ENCODE results near the gene HERPUD1. TPM values are rescaled to one million over a fixed set of nuclear protein-coding genes. Genes with fewer than 3 reads are reported as not detected.

Gene HERPUD1
- polyA plus RNA-seq, 1 of the 3 experiments (the other 2 are of a cell fraction), result 46.3 TPM

DNA sequence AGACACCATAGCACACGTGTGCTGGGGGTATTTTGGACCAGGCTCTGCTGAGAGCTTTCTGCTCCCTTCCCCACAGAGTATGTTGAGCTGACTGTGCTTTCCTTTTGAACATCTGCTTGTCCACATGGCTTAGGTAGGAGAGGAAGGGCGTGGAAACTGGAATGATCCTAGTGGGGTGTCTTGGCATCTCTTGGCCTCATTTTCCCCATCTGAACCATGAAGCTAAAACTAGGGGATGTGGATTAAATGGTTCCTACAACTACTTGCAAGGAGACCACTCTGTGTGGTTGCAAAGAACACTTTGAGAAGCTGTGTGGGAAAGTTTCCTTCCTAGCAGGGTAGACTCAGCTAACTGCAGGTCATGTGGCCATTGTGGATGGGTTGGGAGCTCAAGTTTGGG, 50.8 kb downstream of the HERPUD1 start:
- no peak overlapping the region for H3K9ac ChIP-seq
- ChIA-PET POLR2A (no interaction called here), CTCF (interaction anchor here (3.6 kb wide), 1 partner anchor 18 kb away, joined by 17 read pairs; no protein-coding TSS in a partner anchor)
- no peak for DNase-seq
- WGBS (ENCODE audit: low lambda C conversion rate), result 73% methylated on average over 2 of the region's 2 CpGs
- no peak overlapping the region for H3K4me3 ChIP-seq (ENCODE audit: low read depth in 2 of 2, low read length in 1 of 2)
- H3K27ac ChIP-seq (ENCODE audit: low read depth in 2 of 2, low read length in 1 of 2), result no peak overlapping the region
- no peak overlapping the region for H3K4me2 ChIP-seq
- no peaks in the 10 kb centered on the region for H3K9me3 ChIP-seq
- no peak for TF ChIP-seq FOXM1 (IDR thresholded peaks at IDR 0.05; ENCODE audit: low read depth)
- no peak for TF ChIP-seq ELF1 (IDR thresholded peaks at IDR 0.05)
- TF ChIP-seq FOXJ3 (CRISPR knock-in tag; IDR thresholded peaks at IDR 0.05), result no peak
- no peak for TF ChIP-seq NRF1 (IDR thresholded peaks at IDR 0.05; ENCODE audit: low read depth, low read length)
- TF ChIP-seq, protein P1, sequence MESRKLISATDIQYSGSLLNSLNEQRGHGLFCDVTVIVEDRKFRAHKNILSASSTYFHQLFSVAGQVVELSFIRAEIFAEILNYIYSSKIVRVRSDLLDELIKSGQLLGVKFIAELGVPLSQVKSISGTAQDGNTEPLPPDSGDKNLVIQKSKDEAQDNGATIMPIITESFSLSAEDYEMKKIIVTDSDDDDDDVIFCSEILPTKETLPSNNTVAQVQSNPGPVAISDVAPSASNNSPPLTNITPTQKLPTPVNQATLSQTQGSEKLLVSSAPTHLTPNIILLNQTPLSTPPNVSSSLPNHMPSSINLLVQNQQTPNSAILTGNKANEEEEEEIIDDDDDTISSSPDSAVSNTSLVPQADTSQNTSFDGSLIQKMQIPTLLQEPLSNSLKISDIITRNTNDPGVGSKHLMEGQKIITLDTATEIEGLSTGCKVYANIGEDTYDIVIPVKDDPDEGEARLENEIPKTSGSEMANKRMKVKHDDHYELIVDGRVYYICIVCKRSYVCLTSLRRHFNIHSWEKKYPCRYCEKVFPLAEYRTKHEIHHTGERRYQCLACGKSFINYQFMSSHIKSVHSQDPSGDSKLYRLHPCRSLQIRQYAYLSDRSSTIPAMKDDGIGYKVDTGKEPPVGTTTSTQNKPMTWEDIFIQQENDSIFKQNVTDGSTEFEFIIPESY (IDR thresholded peaks at IDR 0.05; ENCODE audit: borderline replicate concordance, low read depth), result no peak
- TF ChIP-seq, protein P2, sequence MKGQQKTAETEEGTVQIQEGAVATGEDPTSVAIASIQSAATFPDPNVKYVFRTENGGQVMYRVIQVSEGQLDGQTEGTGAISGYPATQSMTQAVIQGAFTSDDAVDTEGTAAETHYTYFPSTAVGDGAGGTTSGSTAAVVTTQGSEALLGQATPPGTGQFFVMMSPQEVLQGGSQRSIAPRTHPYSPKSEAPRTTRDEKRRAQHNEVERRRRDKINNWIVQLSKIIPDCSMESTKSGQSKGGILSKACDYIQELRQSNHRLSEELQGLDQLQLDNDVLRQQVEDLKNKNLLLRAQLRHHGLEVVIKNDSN (IDR thresholded peaks at IDR 0.05; ENCODE audit: borderline replicate concordance, low read depth), result no peak
- TF ChIP-seq SIN3A (IDR thresholded peaks at IDR 0.05; ENCODE audit: borderline replicate concordance, low read depth, low read length), result no peak
- no peak for TF ChIP-seq TAF1 (IDR thresholded peaks at IDR 0.05; ENCODE audit: borderline replicate concordance, low read depth, low read length)
- no peak for TF ChIP-seq RAD21 (IDR thresholded peaks at IDR 0.05; ENCODE audit: low read length)
- no peak for TF ChIP-seq FOSL2 (IDR thresholded peaks at IDR 0.05; ENCODE audit: borderline replicate concordance, low read depth)
- TF ChIP-seq NFIC (IDR thresholded peaks at IDR 0.05; ENCODE audit: borderline replicate concordance), result no peak
- no peak for TF ChIP-seq TCF12 (IDR thresholded peaks at IDR 0.05)
- no peak for TF ChIP-seq RFX5 (IDR thresholded peaks at IDR 0.05; ENCODE audit: low read length)
- no peak for TF ChIP-seq MXI1 (IDR thresholded peaks at IDR 0.05; ENCODE audit: low read depth, low read length)
- no peak for TF ChIP-seq MEF2A (IDR thresholded peaks at IDR 0.05; ENCODE audit: borderline replicate concordance, low read depth)
- TF ChIP-seq, protein P3, sequence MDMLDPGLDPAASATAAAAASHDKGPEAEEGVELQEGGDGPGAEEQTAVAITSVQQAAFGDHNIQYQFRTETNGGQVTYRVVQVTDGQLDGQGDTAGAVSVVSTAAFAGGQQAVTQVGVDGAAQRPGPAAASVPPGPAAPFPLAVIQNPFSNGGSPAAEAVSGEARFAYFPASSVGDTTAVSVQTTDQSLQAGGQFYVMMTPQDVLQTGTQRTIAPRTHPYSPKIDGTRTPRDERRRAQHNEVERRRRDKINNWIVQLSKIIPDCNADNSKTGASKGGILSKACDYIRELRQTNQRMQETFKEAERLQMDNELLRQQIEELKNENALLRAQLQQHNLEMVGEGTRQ (IDR thresholded peaks at IDR 0.05; ENCODE audit: borderline replicate concordance, low read depth, low read length), result no peak
- no peaks in the 10 kb centered on the region for H4K20me1 ChIP-seq (ENCODE audit: insufficient read depth)
- H3K4me1 ChIP-seq (ENCODE audit: control insufficient read depth in 1 of 2, insufficient read depth in 2 of 2, low read depth in 1 of 2, low read length in 1 of 2), result no peaks in the 10 kb centered on the region; a peak in 1 of 4 replicates
- H2AFZ ChIP-seq (ENCODE audit: low read depth), result no peak overlapping the region
- no peaks in the 10 kb centered on the region for H3F3A ChIP-seq (replicated peaks; ENCODE audit: insufficient read depth)
- H3K27me3 ChIP-seq (ENCODE audit: insufficient read depth), result no peaks in the 10 kb centered on the region
- H3K36me3 ChIP-seq (replicated peaks in 1 of 2; ENCODE audit: control insufficient read depth in 1 of 2, insufficient read depth in 2 of 2, low read length in 1 of 2), result no peaks in the 10 kb centered on the region
- no peaks in the 10 kb centered on the region for H3K79me2 ChIP-seq (ENCODE audit: insufficient read depth)
- no peaks in the 10 kb centered on the region for H3K9me2 ChIP-seq

All from SK-N-SH (cell line).